Neuronal stem cell (in vitro differentiated cells): ENCODE measurements around the gene NFATC2IP.

Experiments
- DNase-seq: peaks from one replicate; pipeline ENCODE4 v3.0.0-alpha.2; 2013; ENCODE audit warnings: low spot score
- H2AFZ ChIP-seq: one replicate; pipeline ENCODE4 v1.6.1; 2013; ENCODE audit warnings: mild to moderate bottlenecking, low read length, inconsistent platforms
- H2AK5ac ChIP-seq: 2 replicates; pipeline ENCODE4 v1.6.1; 2013; ENCODE audit warnings: low read depth, mild to moderate bottlenecking, inconsistent platforms, low read length, moderate library complexity, mixed read lengths
- H2BK120ac ChIP-seq: 2 replicates; pipeline ENCODE4 v1.6.1; 2013; ENCODE audit warnings: low read depth, mild to moderate bottlenecking, inconsistent platforms, low read length, moderate library complexity, mixed read lengths
- H2BK12ac ChIP-seq: one replicate; pipeline ENCODE4 v1.6.1; 2013; ENCODE audit warnings: low read length, inconsistent platforms
- H2BK15ac ChIP-seq: 2 replicates; pipeline ENCODE4 v1.6.1; 2013; ENCODE audit warnings: mild to moderate bottlenecking, low read length, inconsistent platforms, mixed read lengths
- H2BK5ac ChIP-seq: one replicate; pipeline ENCODE4 v1.6.1; 2013; ENCODE audit warnings: inconsistent platforms, mild to moderate bottlenecking, low read length, moderate library complexity
- H3K14ac ChIP-seq: one replicate; pipeline ENCODE4 v1.6.1; 2013; ENCODE audit warnings: low read length, inconsistent platforms
- H3K18ac ChIP-seq: 2 replicates; pipeline ENCODE4 v1.6.1; 2013; ENCODE audit warnings: low read length, inconsistent platforms
- H3K23ac ChIP-seq: 2 replicates; pipeline ENCODE4 v1.6.1; 2013; ENCODE audit warnings: low read depth, mild to moderate bottlenecking, mixed read lengths, low read length, inconsistent platforms; ENCODE audit not compliant: poor library complexity
- H3K27ac ChIP-seq: replicated peaks from 3 replicates; pipeline ENCODE4 v1.5.1; 2013; ENCODE audit warnings: low read length, inconsistent platforms
- H3K27me3 ChIP-seq, 3 experiments: 2 replicates each; pipeline ENCODE4 v1.6.1; 2013; ENCODE audit warnings: low read length in 3 of 3, mild to moderate bottlenecking in 2 of 3, inconsistent platforms in 1 of 3, low read depth in 1 of 3, mixed read lengths in 1 of 3, moderate library complexity in 1 of 3; ENCODE audit not compliant: control insufficient read depth in 3 of 3, insufficient read depth in 3 of 3
- H3K36me3 ChIP-seq, 2 donors: replicated peaks in 1 of 2; 2 replicates each; pipeline ENCODE4 v1.6.1; 2013; ENCODE audit warnings: low read length in 2 of 2; ENCODE audit not compliant: control insufficient read depth in 2 of 2, insufficient read depth in 2 of 2
- H3K4ac ChIP-seq: 2 replicates; pipeline ENCODE4 v1.6.1; 2013; ENCODE audit warnings: inconsistent platforms, mild to moderate bottlenecking, low read length, moderate library complexity
- H3K4me1 ChIP-seq, 2 donors: 1 replicate in 1 of 2; 2 replicates in 1 of 2; pipeline ENCODE4 v1.6.1; 2013; ENCODE audit warnings: low read length in 2 of 2, low read depth in 1 of 2; ENCODE audit not compliant: control insufficient read depth in 2 of 2, insufficient read depth in 1 of 2
- H3K4me2 ChIP-seq: one replicate; pipeline ENCODE4 v1.6.1; 2013; ENCODE audit warnings: mild to moderate bottlenecking, low read length, inconsistent platforms; ENCODE audit not compliant: insufficient read depth, poor library complexity, severe bottlenecking
- H3K4me3 ChIP-seq, 2 donors: 2 replicates each; pipeline ENCODE4 v1.5.1; 2013; ENCODE audit warnings: low read length in 2 of 2, mild to moderate bottlenecking in 2 of 2, inconsistent platforms in 1 of 2, moderate library complexity in 1 of 2
- H3K79me1 ChIP-seq: one replicate; pipeline ENCODE4 v1.6.1; 2013; ENCODE audit warnings: low read depth, mild to moderate bottlenecking, inconsistent platforms, low read length, moderate library complexity
- H3K9ac ChIP-seq: one replicate; pipeline ENCODE4 v1.6.1; 2013; ENCODE audit warnings: mild to moderate bottlenecking, low read depth, low read length, inconsistent platforms; ENCODE audit not compliant: poor library complexity
- H3K9me3 ChIP-seq, 2 donors: replicated peaks in 1 of 2; 2 replicates each; pipeline versions ENCODE3 to v1.6.1; 2013; ENCODE audit warnings: low read length in 2 of 2, mild to moderate bottlenecking in 2 of 2, inconsistent platforms in 1 of 2, low read depth in 1 of 2, mixed read lengths in 1 of 2, moderate library complexity in 1 of 2; ENCODE audit not compliant: control insufficient read depth in 2 of 2, insufficient read depth in 1 of 2
- H4K8ac ChIP-seq: one replicate; pipeline ENCODE4 v1.6.1; 2013; ENCODE audit warnings: low read depth, mild to moderate bottlenecking, inconsistent platforms, low read length, moderate library complexity
- H4K91ac ChIP-seq: one replicate; pipeline ENCODE4 v1.6.1; 2013; ENCODE audit warnings: low read length, low read depth, mild to moderate bottlenecking, inconsistent platforms; ENCODE audit not compliant: poor library complexity
- WGBS, 2 donors: extraction: QIAGEN DNeasy Blood & Tissue Kit; methylation state at CpG; one replicate each; pipeline ENCODE4 v1.1.7; 2013; ENCODE audit warnings: missing lambda C conversion rate in 2 of 2, mixed read lengths in 1 of 2; ENCODE audit not compliant: insufficient read length in 2 of 2, insufficient replicate concordance in 1 of 2; ENCODE audit errors: extremely low coverage in 2 of 2; 5-methylcytosine and 5-hydroxymethylcytosine counted together

The NFATC2IP gene

GRCh38 chr16:28910086-28911031, 40.4 kb upstream of the NFATC2IP start:
- peaks cover 2% of the 10 kb centered on the region for H3K79me1 ChIP-seq
- no peak overlapping the region for H4K8ac ChIP-seq
- no peak overlapping the region for H4K91ac ChIP-seq
- H3K27ac ChIP-seq = no peak overlapping the region
- H2AFZ ChIP-seq = no peak overlapping the region
- H3K9ac ChIP-seq = peak overlapping the region; percentile 60
- H3K18ac ChIP-seq = no peak overlapping the region
- no peak overlapping the region for H3K14ac ChIP-seq
- H2BK120ac ChIP-seq = no peak overlapping the region
- no peak overlapping the region for H2AK5ac ChIP-seq
- no peak overlapping the region for H3K4me3 ChIP-seq
- H3K4ac ChIP-seq = no peak overlapping the region
- H2BK15ac ChIP-seq = no peak overlapping the region
- no peaks in the 10 kb centered on the region for H3K27me3 ChIP-seq
- no peaks in the 10 kb centered on the region for H3K9me3 ChIP-seq
- no peak overlapping the region for H3K4me2 ChIP-seq
- peak overlapping the region; percentile 22 for H2BK12ac ChIP-seq
- H2BK5ac ChIP-seq = peak overlapping the region; percentile 13
- peaks cover 6 to 25% of the 10 kb centered on the region in 2 donors for H3K36me3 ChIP-seq
- H3K4me1 ChIP-seq = no peaks in the 10 kb centered on the region
- WGBS, 2 donors = no CpG with 5 or more reads among the region's 19 CpGs
- DNase-seq = no peak
- peak overlapping the region; percentile 80 for H3K23ac ChIP-seq

- no peak overlapping the region for H2AK5ac ChIP-seq
- H3K14ac ChIP-seq = no peak overlapping the region
- no CpG with 5 or more reads among the region's 12 CpGs for WGBS, 2 donors
- H3K79me1 ChIP-seq = peaks cover 2% of the 10 kb centered on the region
- H2BK5ac ChIP-seq = no peak overlapping the region
- no peak overlapping the region for H2BK120ac ChIP-seq
- no peak overlapping the region for H3K23ac ChIP-seq
- no peak overlapping the region for H2BK12ac ChIP-seq
- H3K4me1 ChIP-seq = no peaks in the 10 kb centered on the region
- H3K36me3 ChIP-seq = peaks cover 6 to 41% of the 10 kb centered on the region in 2 donors
- no peak overlapping the region for H4K91ac ChIP-seq
- no peaks in the 10 kb centered on the region for H3K27me3 ChIP-seq
- no peak overlapping the region for H3K18ac ChIP-seq
- no peak overlapping the region for H2AFZ ChIP-seq
- H3K4me2 ChIP-seq = no peak overlapping the region
- no peak overlapping the region for H4K8ac ChIP-seq
- DNase-seq = no peak
- H3K4ac ChIP-seq = no peak overlapping the region
- H3K9me3 ChIP-seq = no peaks in the 10 kb centered on the region
- H3K9ac ChIP-seq = no peak overlapping the region
- H2BK15ac ChIP-seq = no peak overlapping the region
- no peak overlapping the region for H3K27ac ChIP-seq
- H3K4me3 ChIP-seq = no peak overlapping the region
Observed at GRCh38 chr16:28912558-28912957, 38.2 kb upstream of the NFATC2IP start.

GRCh38 chr16:28913946-28914724, 36.6 kb upstream of the NFATC2IP start:
- H3K23ac ChIP-seq = peak overlapping the region; percentile 20
- no peak overlapping the region for H3K9ac ChIP-seq
- H4K8ac ChIP-seq = no peak overlapping the region
- no peak overlapping the region for H2BK15ac ChIP-seq
- H3K14ac ChIP-seq = no peak overlapping the region
- no peak overlapping the region for H2BK120ac ChIP-seq
- H3K4me3 ChIP-seq = no peak overlapping the region
- H3K79me1 ChIP-seq = peaks cover 2% of the 10 kb centered on the region
- H3K36me3 ChIP-seq = peaks cover 4 to 42% of the 10 kb centered on the region in 2 donors
- H3K9me3 ChIP-seq = no peaks in the 10 kb centered on the region
- no peak overlapping the region for H3K18ac ChIP-seq
- DNase-seq = no peak
- no peaks in the 10 kb centered on the region for H3K4me1 ChIP-seq
- H3K4me2 ChIP-seq = no peak overlapping the region
- peak overlapping the region; percentile 26 for H2AK5ac ChIP-seq
- H2AFZ ChIP-seq = no peak overlapping the region
- H2BK5ac ChIP-seq = no peak overlapping the region
- no peak overlapping the region for H3K4ac ChIP-seq
- no peak overlapping the region for H4K91ac ChIP-seq
- peak overlapping the region; percentile 58 for H2BK12ac ChIP-seq
- H3K27me3 ChIP-seq = no peaks in the 10 kb centered on the region
- WGBS, 2 donors = no CpG with 5 or more reads among the region's 29 CpGs
- no peak overlapping the region for H3K27ac ChIP-seq

GRCh38 chr16:28915181-28915580, 35.6 kb upstream of the NFATC2IP start:
- no peak overlapping the region for H2AFZ ChIP-seq
- no peak overlapping the region for H2BK5ac ChIP-seq
- no peak overlapping the region for H3K14ac ChIP-seq
- no peak overlapping the region for H2BK12ac ChIP-seq
- no peak overlapping the region for H4K91ac ChIP-seq
- no peak for DNase-seq
- no peak overlapping the region for H3K27ac ChIP-seq
- H3K36me3 ChIP-seq = peaks cover 4 to 49% of the 10 kb centered on the region in 2 donors
- peaks cover 2% of the 10 kb centered on the region for H3K79me1 ChIP-seq
- no peak overlapping the region for H3K18ac ChIP-seq
- no peak overlapping the region for H3K9ac ChIP-seq
- H3K4me1 ChIP-seq = no peaks in the 10 kb centered on the region
- H3K4ac ChIP-seq = no peak overlapping the region
- H3K9me3 ChIP-seq = no peaks in the 10 kb centered on the region
- H2BK120ac ChIP-seq = no peak overlapping the region
- no peak overlapping the region for H3K23ac ChIP-seq
- H3K4me2 ChIP-seq = no peak overlapping the region
- H2BK15ac ChIP-seq = no peak overlapping the region
- no peak overlapping the region for H4K8ac ChIP-seq
- no peaks in the 10 kb centered on the region for H3K27me3 ChIP-seq
- H2AK5ac ChIP-seq = no peak overlapping the region
- no peak overlapping the region for H3K4me3 ChIP-seq
